Stimulated activated CD4-positive, alpha-beta T cell treated with anti-CD3 and anti-CD28 coated beads, Interleukin-15, amount 100 ng/mL, for 48 hours (primary cell): ENCODE measurements around the gene OR6C70.
"Not testable (repeated sequence)": the region's sequence is repeated elsewhere in the genome, so short reads cannot be mapped to it uniquely, and the experiment has no call there.

ENCODE experiments used
- DNase-seq, 2 donors: peaks; one replicate each; pipeline ENCODE4 v3.0.0-alpha.2; 2020; ENCODE audit warnings: low read depth in 2 of 2

Gene OR6C70

GRCh38 chr12:55470088-55470829 is at the start of gene OR6C70:
TSS of gene OR6C70 (minus strand) at chr12:55470138. CDS start at chr12:55470138, 0 bp downstream.
- no peak for DNase-seq

- no peak for DNase-seq
Observed at GRCh38 chr12:55516391-55516790, 46.5 kb upstream of the OR6C70 start.

- DNase-seq = no peak
Observed at GRCh38 chr12:55515696-55516095, 45.8 kb upstream of the OR6C70 start.

- DNase-seq = no peak
Observed at GRCh38 chr12:55501601-55502000, 31.7 kb upstream of the OR6C70 start.

GRCh38 chr12:55499810-55500252 is 29.9 kb upstream of the OR6C70 start:
- no peak for DNase-seq

GRCh38 chr12:55499231-55499630 is 29.3 kb upstream of the OR6C70 start:
- DNase-seq = no peak

- DNase-seq = no peak
Observed at GRCh38 chr12:55495490-55495889, 25.6 kb upstream of the OR6C70 start.

- DNase-seq = no peak
Observed at GRCh38 chr12:55492078-55492477, 22.1 kb upstream of the OR6C70 start, which contains the start of gene OR6C68. TSS of gene OR6C68 (plus strand) at chr12:55492378. CDS start at chr12:55492378, 0 bp downstream.

GRCh38 chr12:55484284-55484683 is 14.3 kb upstream of the OR6C70 start:
- DNase-seq = not testable (repeated sequence)

- DNase-seq = not testable (repeated sequence)
Observed at GRCh38 chr12:55479136-55479535, 9.2 kb upstream of the OR6C70 start.

- no peak for DNase-seq
Observed at GRCh38 chr12:55472264-55472663, 2.3 kb upstream of the OR6C70 start.

GRCh38 chr12:55469291-55469690 is 647 bp downstream of the OR6C70 start:
- no peak for DNase-seq

GRCh38 chr12:55467836-55468235 is 2.1 kb downstream of the OR6C70 start:
- no peak for DNase-seq

- not testable (repeated sequence) for DNase-seq
Observed at GRCh38 chr12:55464926-55465325, 5.0 kb downstream of the OR6C70 start.

GRCh38 chr12:55448825-55449224 is 21.1 kb downstream of the OR6C70 start:
- DNase-seq = no peak

- no peak for DNase-seq
Observed at GRCh38 chr12:55446326-55446725, 23.6 kb downstream of the OR6C70 start.

- DNase-seq = no peak
Observed at GRCh38 chr12:55445357-55445756, 24.6 kb downstream of the OR6C70 start.

GRCh38 chr12:55443776-55444175 is 26.2 kb downstream of the OR6C70 start, which contains the start of gene OR6C2:
TSS of gene OR6C2 (plus strand) at chr12:55444076. CDS start at chr12:55452214, 8,138 bp downstream.
- DNase-seq = no peak

- DNase-seq = not testable (repeated sequence)
Observed at GRCh38 chr12:55441233-55441632, 28.7 kb downstream of the OR6C70 start.

- no peak for DNase-seq
Observed at GRCh38 chr12:55428331-55429243, 41.4 kb downstream of the OR6C70 start.

GRCh38 chr12:55425954-55426353 is 44.0 kb downstream of the OR6C70 start, which contains the start of gene OR6C76:
TSS of gene OR6C76 (plus strand) at chr12:55426254. CDS start at chr12:55426254, 0 bp downstream.
- no peak for DNase-seq

- DNase-seq = no peak
Observed at GRCh38 chr12:55420307-55420962, 49.5 kb downstream of the OR6C70 start.
